Pulmonary artery endothelial cell (primary cell): ENCODE results near the gene AKAP6. TPM values are rescaled to one million over a fixed set of nuclear protein-coding genes. Genes with fewer than 3 reads are reported as not detected.

Experiments used
- DNase-seq: peaks from one replicate; pipeline ENCODE4 v3.0.0-alpha.2; 2011; ENCODE audit warnings: low read depth, low spot score
- total RNA-seq: library from RNA; depleted of rRNA; stranded (reverse); fragments of >200 nt; gene quantifications from 2 replicates; pipeline ENCODE4 v1.2.3, GENCODE V29; 2014

AKAP6 gene
- total RNA-seq, 1 donor from 2014 or later, result 0.26 TPM

DNA sequence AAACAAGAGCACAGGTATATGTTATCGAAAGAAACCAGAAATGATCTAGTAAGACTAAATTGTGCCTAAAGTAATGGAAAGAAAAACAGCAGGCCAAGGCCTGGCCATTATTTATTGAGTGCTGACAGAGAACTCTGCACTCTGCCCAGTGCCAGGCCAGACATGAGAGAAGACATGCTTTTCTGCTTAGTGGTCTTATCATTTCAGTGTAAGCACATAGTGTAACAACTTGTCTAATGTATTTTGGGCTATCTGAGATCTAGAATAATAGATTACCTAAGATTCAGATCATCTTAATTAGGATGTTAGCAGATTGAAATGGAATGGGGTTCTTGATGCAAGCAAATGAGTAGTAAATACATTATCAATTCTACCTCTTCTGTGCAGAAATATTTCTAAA, 278.3 kb downstream of the AKAP6 start:
- DNase-seq, result no peak

DNA sequence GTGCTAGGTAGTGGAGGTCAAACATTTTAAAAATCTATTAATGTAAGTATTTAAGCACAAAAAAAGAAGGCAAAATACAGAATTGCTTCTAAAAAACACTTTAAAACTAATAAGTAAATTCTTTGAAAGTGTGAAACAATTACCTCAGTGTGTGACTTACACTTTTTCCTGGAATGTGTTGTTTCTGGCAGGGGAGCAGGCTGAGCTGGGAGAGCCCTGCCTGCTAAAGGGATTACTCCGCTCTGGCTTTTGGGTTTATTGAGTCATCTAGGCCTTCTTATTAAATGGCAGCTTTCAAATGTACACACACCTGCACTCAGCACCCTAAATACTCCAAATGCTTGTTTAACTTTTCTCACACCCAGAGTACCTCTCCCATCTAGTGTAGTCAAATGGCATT, 279.8 kb downstream of the AKAP6 start:
- peak; percentile 39 for DNase-seq

DNA sequence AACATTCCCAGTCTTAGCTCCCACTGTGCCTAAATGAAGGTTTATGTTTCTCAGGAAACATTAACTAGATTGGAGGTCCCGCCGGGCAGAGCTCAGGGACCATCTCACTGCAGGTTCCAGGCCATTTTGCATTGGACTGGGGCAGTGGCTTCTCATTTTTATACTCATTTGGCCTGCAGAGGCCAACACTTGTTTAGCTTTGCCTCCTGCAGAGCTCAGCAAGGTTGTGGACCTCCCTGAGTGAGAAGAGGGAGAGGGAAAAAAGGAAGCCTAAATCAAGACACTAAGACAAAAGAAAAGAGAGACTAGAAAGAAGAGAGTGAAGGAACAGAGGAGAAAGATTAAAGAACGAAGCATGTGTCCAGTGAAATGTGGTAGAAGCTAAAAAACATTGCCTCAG, 280.3 kb downstream of the AKAP6 start:
- no peak for DNase-seq

DNA sequence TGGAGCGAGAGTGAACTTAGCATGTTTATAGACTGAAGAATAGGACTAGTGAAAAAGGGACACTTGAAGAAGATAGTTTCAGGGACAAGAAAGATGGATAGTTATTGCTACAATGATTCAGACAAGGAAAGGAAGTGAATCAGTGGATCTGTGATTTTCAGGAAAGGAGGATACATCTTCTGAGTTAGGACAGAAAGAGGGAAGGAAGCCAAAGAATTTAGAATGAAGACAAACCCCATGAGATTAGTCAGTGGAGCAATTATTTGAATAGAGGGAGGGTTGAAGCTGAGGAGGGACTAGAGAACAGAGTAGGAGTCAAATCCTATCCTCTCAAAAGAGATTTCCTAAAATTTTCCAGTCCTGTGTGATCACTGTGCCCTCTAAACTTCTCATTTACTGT, 282.7 kb downstream of the AKAP6 start:
- no peak for DNase-seq

DNA sequence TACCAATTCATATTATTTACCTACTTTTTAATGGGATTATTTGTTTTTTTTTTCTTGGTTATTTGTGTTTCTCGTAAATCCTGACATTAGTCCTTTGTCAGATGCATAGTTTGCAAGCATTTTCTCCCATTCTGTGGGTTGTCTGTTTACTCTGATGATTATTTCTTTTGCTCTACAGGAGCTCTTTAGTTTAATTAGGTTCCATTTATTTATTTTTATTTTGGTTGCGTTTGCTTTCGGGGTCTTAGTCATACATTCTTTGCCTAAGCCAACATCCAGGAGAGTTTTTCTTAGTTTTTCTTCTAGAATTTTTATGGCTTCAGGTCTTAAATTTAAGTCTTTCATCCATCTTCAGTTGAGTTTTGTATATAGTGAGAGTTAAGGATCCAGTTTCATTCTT, 289.9 kb downstream of the AKAP6 start:
- DNase-seq, result no peak

DNA sequence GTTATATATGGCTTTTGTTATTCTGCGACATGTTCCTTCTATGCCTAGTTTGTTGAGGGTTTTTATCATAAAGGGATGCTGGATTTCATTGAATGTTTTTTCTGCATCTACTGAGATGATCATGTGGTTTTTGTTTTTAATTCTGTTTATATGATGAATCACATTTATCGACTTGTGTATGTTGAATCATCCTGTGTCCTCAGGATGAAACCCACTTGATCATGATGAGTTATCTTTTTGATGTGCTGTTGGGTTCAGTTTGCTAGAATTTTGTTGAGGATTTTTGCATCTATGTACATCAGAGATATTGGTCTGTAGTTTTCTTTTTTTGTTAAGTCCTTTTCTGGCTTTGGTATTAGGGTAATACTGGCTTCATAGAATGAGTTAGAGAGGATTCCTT, 291.2 kb downstream of the AKAP6 start:
- DNase-seq, result no peak

DNA sequence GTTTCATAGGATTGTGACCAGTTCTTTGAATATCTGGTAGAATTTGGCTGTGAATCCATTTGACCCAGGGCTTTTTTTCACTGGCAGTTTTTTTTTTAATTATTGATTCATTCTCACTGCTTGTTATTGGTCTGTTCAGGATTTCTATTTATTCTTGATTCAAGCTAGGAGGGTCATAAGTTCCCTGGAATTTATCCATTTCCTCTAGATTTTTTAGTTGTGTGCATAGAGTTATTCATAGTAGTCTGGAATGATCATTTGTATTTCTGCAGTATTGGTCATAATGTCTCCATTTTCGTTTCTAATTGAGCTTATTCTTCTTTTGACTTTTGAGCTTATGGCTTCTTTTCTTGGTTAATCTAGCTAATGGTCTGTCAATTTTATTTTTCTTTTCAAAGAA, 291.6 kb downstream of the AKAP6 start:
- DNase-seq, result no peak

DNA sequence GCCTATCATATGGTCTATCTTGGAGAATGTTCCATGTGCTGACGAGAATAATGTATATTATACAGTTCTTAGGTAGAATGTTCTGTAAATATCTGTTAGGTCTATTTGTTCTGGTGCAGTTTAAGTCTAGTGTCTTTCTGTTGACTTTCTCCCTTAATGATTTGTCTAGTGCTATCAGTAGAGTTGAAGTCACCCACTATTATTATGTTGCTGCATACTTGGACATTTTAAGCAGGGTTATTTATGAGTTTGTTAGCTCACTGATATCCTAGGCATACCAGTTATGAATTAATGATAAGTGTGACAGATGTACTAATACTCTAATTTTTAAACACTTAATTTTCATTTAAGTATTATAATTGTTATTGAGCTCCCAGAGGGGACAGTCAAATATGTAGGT, 292.5 kb downstream of the AKAP6 start:
- no peak for DNase-seq

DNA sequence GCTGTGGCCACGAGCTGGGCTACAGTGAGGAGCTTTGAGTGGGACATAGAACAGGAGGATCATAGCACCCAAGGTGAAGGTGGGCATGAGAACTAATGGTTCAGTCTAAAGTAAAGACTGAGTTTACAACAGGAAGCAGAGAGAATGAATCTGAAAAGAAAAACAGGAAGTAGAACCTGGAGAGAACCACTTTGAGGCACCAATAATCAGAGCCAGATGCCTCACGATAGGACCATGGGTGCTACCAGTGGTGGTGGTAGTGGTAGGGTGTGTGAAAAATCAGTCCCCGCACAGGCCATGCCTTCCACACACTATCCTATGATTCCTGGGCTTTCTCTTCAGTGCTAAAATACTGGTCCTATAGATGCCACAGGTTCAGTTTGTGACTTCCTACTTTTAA, 293.6 kb downstream of the AKAP6 start:
- DNase-seq, result no peak

DNA sequence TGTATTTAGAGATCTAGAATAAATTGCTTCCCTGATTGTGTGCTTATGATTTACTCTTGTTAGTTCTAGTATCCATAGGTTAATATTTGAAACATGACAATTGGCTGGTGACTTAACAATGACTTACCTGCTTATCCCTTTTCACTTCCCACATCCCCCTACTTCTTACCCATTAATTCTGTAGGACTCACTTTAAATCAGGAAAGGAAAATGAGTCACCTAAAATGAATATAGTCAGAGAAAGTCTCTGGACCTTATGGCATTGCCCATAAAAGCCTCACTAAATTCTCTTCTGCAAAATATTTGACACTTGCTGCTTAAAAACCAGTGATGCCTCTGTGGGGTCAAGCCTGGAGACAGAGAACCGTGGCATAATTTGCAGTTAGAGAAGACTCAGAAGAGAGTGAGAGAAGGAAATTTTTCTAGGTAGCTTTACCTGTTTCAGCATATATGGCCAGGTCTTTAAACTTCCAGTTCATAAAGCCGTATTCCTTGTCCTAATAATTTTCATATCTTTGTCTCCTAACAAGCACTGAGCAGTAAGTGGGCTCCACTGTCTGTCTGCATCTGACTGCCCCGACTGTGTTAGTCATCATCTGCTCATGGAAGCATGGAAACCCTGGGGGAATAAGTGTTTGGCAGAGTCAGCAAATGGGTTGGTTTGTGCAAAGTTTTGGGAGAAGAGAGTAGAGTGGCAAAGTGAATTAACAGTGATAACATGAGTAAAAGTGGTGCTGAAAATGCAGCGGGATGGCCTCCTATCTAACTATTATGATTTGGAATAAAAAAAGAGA, 294.4 kb downstream of the AKAP6 start:
- DNase-seq, result no peak

DNA sequence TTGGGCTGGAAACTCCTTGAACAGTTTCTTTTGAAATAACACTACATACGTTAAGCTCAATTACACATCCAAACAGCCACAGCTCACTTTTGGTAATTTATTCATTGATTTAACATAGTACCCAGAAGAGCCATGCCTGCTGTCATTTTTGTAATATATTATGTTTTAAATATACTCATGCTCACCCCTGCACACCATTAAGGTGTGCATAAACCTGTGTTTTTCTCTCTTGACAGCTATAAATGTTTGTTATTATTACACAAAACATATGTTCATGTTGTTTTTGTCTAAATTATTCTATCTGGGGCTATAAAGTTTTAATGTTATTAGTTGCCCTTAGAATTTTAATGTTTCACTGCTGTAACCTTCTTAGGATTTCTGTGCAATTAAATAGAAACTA, 296.1 kb downstream of the AKAP6 start:
- no peak for DNase-seq

DNA sequence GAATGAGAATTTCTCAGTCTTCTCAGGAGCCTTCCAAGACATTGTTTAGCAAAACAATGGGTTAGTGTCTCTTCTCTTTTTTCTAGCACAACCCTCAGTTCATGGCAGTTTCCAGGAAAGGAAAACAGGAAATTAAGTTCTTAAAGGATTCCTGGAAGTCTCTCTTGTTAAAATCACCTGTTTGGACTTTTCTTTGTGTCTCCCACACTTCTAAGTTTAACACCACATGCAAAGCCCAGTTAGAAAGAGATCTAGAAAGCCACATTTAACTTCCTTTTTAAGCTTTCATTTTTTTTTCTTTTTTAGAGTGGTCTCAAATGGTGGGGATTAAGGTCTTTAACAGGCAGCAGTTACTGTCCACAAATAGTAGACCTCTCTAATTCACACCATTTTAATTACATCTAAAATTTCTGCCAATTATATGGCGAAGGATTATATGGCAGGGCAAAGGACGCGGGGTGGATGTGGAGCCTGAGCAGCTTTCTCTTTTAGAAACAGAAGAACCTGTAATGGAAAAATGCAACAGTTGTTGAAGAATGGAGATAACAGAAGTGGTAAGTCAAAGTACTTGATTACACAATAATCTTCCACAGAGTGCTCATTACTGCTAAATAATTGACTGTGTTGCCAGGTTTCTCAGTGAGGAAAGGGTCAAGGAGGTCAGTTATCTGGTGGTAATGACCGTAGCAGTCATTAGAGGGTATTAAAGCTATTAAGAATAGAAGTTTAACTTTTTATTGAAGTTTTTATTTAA, 298.6 kb downstream of the AKAP6 start:
- no peak for DNase-seq

DNA sequence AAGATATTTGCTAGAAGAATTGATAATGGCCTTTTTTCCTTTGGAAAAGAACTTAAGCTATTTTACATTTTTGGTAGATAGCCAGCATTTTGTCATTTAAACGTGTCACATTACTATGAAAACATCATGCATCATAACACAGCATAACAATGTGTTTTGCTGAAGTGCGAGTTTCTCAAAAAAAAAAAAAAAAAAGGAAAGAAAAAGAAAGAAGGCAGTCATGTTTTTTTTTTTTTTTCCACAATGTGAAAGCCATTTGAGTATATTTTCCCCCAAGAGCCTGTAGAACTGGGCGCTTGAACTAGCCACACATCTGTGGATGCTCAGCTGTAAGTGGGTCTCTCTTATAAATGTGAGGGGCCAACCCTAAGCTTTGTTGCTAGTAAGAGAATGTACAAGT, 300.1 kb downstream of the AKAP6 start:
- no peak for DNase-seq

DNA sequence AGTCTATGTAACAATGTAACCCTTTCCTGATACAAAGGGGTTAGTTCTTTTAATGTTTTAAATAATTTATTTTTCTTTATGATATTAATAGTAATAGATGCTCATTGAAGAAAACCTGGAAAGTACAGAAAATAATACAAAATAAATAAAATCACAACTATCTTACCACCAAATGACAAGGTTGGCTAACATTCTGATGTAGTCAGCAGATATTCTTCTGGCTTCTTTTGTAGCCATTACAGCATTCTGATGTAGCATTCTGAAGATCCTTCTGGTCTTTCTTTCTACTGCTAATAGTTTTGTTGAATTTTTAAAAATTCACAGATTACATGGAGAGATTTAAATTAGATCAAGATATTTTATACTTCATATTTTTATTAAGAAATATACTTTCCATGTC, 301.6 kb downstream of the AKAP6 start:
- no peak for DNase-seq

DNA sequence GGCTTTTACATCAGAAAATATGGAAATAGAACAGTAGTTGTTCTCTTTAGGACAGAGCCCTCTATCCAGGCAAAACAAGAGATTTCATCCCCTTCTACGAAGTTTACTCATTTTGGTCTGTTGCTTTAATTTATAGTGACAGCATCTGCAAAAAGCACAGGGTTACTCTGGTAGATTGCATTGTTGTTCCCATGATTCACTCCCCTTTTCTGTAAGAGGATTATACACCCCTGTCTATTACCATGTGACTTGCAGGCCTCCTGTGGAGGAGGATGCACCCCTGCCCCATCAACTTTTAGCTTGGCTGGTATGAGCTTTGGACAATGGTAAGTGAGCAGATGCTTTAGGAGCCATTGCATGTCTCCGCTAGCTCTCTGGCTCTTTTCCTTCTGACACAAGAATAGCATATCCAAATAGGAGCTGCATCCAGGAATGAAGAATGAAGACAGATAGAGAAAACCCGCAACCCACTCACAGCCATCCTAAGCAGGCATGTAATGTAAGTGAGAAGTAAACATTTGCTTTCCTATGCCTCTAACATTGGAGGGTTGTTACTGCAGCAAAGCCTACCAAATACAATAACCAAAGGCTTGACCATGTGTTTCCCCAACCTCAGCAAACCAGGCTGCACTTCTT, 304.2 kb downstream of the AKAP6 start:
- no peak for DNase-seq

DNA sequence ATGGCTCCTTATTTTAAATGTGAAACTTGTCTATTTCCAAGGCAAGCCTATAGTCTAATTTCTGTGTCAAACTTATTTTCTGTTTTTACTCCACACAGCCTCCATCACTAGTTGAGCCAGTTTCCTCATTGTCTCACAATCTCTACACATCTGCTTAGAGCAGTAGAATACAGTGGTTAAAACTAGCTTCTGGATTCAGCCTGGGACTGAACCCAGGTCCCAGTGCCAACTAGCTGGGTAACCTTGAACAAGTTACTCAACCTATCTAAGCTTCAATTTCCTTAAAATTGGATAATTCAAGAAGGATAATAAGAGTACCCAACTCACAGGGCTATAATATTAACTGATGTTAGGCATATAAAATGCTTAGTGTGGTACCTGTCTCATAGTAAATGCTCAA, 304.8 kb downstream of the AKAP6 start:
- no peak for DNase-seq

DNA sequence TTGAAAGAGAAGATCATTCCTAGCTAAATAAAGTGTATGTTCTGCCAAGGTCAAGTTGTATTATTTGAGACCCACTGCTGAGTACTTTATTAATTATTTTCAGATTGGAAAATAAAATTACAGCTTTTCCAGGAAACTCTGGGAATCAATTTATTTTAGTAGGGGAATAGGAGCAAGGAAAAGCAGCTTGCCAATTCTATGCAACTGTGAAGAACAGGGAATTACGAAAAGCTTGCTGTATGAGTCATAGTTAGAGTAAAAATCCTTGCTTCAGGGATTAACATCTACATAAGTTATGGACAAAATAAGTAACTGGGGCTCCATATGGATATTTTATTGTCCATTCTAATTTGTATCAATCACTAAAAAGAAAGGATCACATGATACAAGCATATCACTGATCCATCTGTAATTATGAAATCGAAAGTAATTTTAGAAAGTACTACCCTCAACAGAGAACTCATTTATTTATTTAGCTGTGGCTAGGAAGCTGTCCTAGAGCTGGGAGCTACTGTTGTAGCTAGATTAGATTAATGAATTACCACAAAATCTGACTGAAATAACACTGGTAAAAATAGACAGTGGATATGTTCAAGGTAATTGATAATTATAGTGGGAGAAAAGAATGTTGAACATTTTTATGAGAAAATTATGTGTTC, 306.1 kb downstream of the AKAP6 start:
- DNase-seq, result no peak

DNA sequence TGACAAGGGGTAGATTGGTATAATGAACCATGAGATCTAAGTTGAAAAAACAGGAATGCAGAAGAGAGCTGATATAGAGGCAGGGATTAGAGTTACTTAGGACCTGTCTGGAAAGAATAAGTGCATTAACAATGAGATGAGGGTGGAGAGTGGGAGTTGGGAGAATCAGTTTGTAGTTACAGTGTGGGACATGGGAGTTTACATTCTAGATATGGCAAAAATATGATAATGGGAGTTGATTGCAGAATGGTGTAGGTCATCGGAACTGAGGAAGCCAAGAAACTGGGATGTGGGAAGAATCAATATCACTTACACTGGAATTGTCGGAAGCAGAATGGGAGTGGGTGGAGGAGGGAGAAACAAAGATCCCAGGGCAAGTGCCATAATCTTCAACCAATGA, 308.5 kb downstream of the AKAP6 start:
- no peak for DNase-seq

DNA sequence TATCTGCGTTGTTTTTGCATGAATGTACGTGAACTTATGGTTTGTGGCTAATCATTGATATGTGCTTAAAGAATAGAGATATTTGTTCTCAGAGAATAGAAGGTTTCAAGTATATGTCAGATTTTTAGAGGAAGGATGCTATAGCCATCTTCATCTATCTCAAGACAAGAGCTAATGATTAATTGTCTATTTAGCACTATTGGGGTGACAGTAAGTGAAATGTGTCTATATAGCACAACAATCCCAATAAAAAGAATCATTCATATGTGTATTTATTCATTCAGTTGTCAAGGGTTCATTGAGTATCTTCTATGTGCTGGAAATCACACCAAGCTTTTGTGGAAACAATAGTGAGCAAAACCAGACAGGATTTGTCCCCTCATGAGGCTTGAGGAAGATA, 310.1 kb downstream of the AKAP6 start:
- DNase-seq, result no peak

DNA sequence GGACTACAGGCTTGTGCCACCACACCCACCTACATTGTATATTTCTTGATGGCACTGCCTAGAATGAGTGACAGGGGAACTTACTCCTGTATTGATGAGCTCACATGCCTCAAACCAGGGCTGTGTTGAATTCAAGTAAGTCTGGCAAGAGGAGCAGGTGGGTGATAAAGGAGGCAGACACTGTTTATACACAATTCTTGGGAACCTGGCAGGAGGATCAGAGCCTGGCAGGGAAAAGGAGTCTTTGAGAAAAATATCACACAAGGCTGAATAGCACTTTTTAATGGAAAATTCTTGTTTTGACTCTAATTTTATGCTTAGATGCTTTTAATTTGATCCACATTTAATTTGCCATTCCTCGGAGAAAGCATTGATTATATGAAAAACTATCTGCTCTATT, 316.5 kb downstream of the AKAP6 start:
- no peak for DNase-seq

DNA sequence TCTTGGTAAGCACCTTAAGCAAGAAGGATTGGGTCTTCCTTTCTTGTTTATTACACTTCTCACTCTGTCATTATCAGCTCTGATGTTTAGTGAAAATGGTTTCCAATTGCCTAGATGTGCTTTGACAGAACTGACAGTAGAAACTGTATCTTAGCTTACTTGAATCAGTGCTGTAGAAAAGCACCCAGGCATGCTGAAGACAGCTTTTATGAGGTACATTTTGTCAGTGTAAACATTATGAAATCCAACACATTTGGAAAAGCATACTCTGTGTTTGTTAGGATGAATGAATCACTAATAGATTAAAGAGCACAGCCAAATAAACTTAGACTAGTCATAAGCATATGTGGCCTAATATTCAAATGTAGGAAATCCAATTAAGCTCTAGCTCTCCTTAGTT, 319.3 kb downstream of the AKAP6 start:
- DNase-seq, result no peak

DNA sequence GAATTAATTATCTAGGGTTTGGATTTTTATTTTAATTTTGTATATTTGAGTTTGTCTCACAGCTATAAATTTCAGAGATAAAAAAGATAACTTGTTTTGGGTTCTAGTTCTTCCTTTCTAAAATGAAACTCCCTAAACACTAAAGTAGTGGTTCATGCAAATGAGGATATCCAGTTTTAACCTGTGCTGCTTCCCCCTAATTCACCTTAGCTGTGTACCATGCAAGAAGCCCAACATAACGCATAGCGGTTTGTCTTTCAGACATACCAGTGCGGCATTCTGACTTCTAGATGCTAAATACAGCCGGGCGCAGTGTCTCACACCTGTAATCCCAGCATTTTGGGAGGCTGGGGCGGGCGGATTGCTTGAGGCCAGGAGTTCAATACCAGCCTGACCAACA, 320.9 kb downstream of the AKAP6 start:
- no peak for DNase-seq
